Measurements from ENCODE around the gene PTP4A1.

The PTP4A1 gene

GRCh38 chr6:63556369-63556768, 15.9 kb upstream of the PTP4A1 start:
- no peak for DNase-seq (ENCODE audit: low read depth, low spot score)

GRCh38 chr6:63558278-63558677, 14.0 kb upstream of the PTP4A1 start:
- no peak for DNase-seq (ENCODE audit: low read depth, low spot score)

GRCh38 chr6:63560801-63561287, 11.4 kb upstream of the PTP4A1 start:
- DNase-seq (ENCODE audit: low read depth, low spot score): no peak

- DNase-seq (ENCODE audit: low read depth, low spot score): no peak
Measured at GRCh38 chr6:63561288-63561687, 11.0 kb upstream of the PTP4A1 start.

- no peak for DNase-seq (ENCODE audit: low read depth, low spot score)
Measured at GRCh38 chr6:63563235-63563634, 9.0 kb upstream of the PTP4A1 start.

- no peak for DNase-seq (ENCODE audit: low read depth, low spot score)
Measured at GRCh38 chr6:63565058-63565726, 7.1 kb upstream of the PTP4A1 start.

GRCh38 chr6:63565727-63566596, 6.3 kb upstream of the PTP4A1 start:
- no peak for DNase-seq (ENCODE audit: low read depth, low spot score)

GRCh38 chr6:63567966-63568365, 4.3 kb upstream of the PTP4A1 start:
- DNase-seq (ENCODE audit: low read depth, low spot score): no peak

- no peak for DNase-seq (ENCODE audit: low read depth, low spot score)
Measured at GRCh38 chr6:63571361-63572043, 778 bp upstream of the PTP4A1 start.

GRCh38 chr6:63572747-63573075, 431 bp downstream of the PTP4A1 start:
- DNase-seq (ENCODE audit: low read depth, low spot score): no peak

GRCh38 chr6:63573076-63573898, 1.0 kb downstream of the PTP4A1 start:
- DNase-seq (ENCODE audit: low read depth, low spot score): peak; percentile 37

- DNase-seq (ENCODE audit: low read depth, low spot score): peak; percentile 15
Measured at GRCh38 chr6:63573899-63574553, 1.7 kb downstream of the PTP4A1 start.

- DNase-seq (ENCODE audit: low read depth, low spot score): no peak
Measured at GRCh38 chr6:63574554-63574900, 2.2 kb downstream of the PTP4A1 start.

GRCh38 chr6:63576147-63576772, 4.0 kb downstream of the PTP4A1 start:
- DNase-seq (ENCODE audit: low read depth, low spot score): no peak

GRCh38 chr6:63576985-63577712, 4.9 kb downstream of the PTP4A1 start:
- no peak for DNase-seq (ENCODE audit: low read depth, low spot score)

GRCh38 chr6:63578757-63579156, 6.5 kb downstream of the PTP4A1 start:
- no peak for DNase-seq (ENCODE audit: low read depth, low spot score)

- DNase-seq (ENCODE audit: low read depth, low spot score): no peak
Measured at GRCh38 chr6:63579937-63580703, 7.8 kb downstream of the PTP4A1 start.

GRCh38 chr6:63580704-63580961, 8.4 kb downstream of the PTP4A1 start:
- DNase-seq (ENCODE audit: low read depth, low spot score): no peak

GRCh38 chr6:63581355-63582013, 9.2 kb downstream of the PTP4A1 start:
- no peak for DNase-seq (ENCODE audit: low read depth, low spot score)

Measured in activated CD4-positive, CD25-positive, alpha-beta regulatory T cell treated with anti-CD3 and anti-CD28 coated beads, Interleukin-2, amount 50 U/mL, for 16 hours (primary cell).